Rectal smooth muscle tissue (tissue), 1 donor: ENCODE measurements around the gene PARP8.
A peak's percentile ranks its signal among the peaks of the same experiment; 100 is the strongest.
"Not testable (repeated sequence)": the region's sequence is repeated elsewhere in the genome, so short reads cannot be mapped to it uniquely, and the experiment has no call there.

ENCODE experiments used
- H3K27ac ChIP-seq: one replicate; pipeline ENCODE4 v1.7.0; 2013; ENCODE audit warnings: low read depth, low read length, inconsistent platforms
- H3K27me3 ChIP-seq: one replicate; pipeline ENCODE4 v1.7.0; 2013; ENCODE audit warnings: low read length; ENCODE audit not compliant: control insufficient read depth, insufficient read depth
- H3K36me3 ChIP-seq: one replicate; pipeline ENCODE4 v1.7.0; 2013; ENCODE audit warnings: low read length; ENCODE audit not compliant: control insufficient read depth, insufficient read depth
- H3K4me1 ChIP-seq: one replicate; pipeline ENCODE4 v1.7.0; 2013; ENCODE audit warnings: low read length; ENCODE audit not compliant: control insufficient read depth, insufficient read depth
- H3K4me3 ChIP-seq: one replicate; pipeline ENCODE4 v1.7.0; 2013; ENCODE audit warnings: low read length
- H3K9ac ChIP-seq: one replicate; pipeline ENCODE4 v1.7.0; 2013; ENCODE audit warnings: low read length

PARP8 gene

GRCh38 chr5:50665761-50666202, 655 bp upstream of the PARP8 start:
- H3K9ac ChIP-seq: not testable (repeated sequence)

GRCh38 chr5:50667023-50667652, 701 bp downstream of the PARP8 start:
- Histone ChIP-seq H3K36me3 (no peaks in the 10 kb centered on the region), H3K9ac (peak overlapping the region; percentile 75), H3K27ac (peak overlapping the region; percentile 70), H3K4me3 (peak overlapping the region; percentile 76), H3K27me3 (no peaks in the 10 kb centered on the region), H3K4me1 (peaks cover 3% of the 10 kb centered on the region)

More at GRCh38 chr5:50665761-50666202, 655 bp upstream of the PARP8 start:
- not testable (repeated sequence) for H3K27me3 ChIP-seq, H3K36me3 ChIP-seq, H3K4me1 ChIP-seq
- Histone ChIP-seq H3K27ac (peak overlapping the region; percentile 61), H3K4me3 (peak overlapping the region; percentile 76)

GRCh38 chr5:50667653-50668595, 1.5 kb downstream of the PARP8 start:
- peak overlapping the region; percentile 75 for H3K9ac ChIP-seq
- H3K4me1 ChIP-seq: peaks cover 3% of the 10 kb centered on the region
- H3K36me3 ChIP-seq: no peaks in the 10 kb centered on the region
- H3K27ac ChIP-seq: peak overlapping the region; percentile 70
- peak overlapping the region; percentile 76 for H3K4me3 ChIP-seq
- no peaks in the 10 kb centered on the region for H3K27me3 ChIP-seq

GRCh38 chr5:50668636-50669035, 2.2 kb downstream of the PARP8 start:
- H3K27ac ChIP-seq, H3K27me3 ChIP-seq, H3K9ac ChIP-seq, H3K36me3 ChIP-seq, H3K4me3 ChIP-seq, H3K4me1 ChIP-seq: not testable (repeated sequence)

- no peaks in the 10 kb centered on the region for H3K36me3 ChIP-seq
- H3K4me1 ChIP-seq: no peaks in the 10 kb centered on the region
- H3K27me3 ChIP-seq: no peaks in the 10 kb centered on the region
- no peak overlapping the region for H3K27ac ChIP-seq
- no peak overlapping the region for H3K4me3 ChIP-seq
- H3K9ac ChIP-seq: no peak overlapping the region
Measured at GRCh38 chr5:50672663-50673062, 6.2 kb downstream of the PARP8 start.

- not testable (repeated sequence) for H3K4me1 ChIP-seq, H3K27ac ChIP-seq, H3K9ac ChIP-seq, H3K4me3 ChIP-seq, H3K36me3 ChIP-seq, H3K27me3 ChIP-seq
Measured at GRCh38 chr5:50673444-50673843, 7.0 kb downstream of the PARP8 start.

- Histone ChIP-seq H3K27me3 (no peaks in the 10 kb centered on the region), H3K36me3 (no peaks in the 10 kb centered on the region), H3K4me1 (no peaks in the 10 kb centered on the region), H3K9ac (no peak overlapping the region), H3K27ac (no peak overlapping the region), H3K4me3 (no peak overlapping the region)
Measured at GRCh38 chr5:50675385-50675784, 8.9 kb downstream of the PARP8 start.

GRCh38 chr5:50679554-50679953, 13.1 kb downstream of the PARP8 start:
- H3K27ac ChIP-seq, H3K36me3 ChIP-seq, H3K9ac ChIP-seq, H3K27me3 ChIP-seq, H3K4me1 ChIP-seq, H3K4me3 ChIP-seq: not testable (repeated sequence)

GRCh38 chr5:50684721-50685120, 18.3 kb downstream of the PARP8 start:
- no peaks in the 10 kb centered on the region for H3K4me1 ChIP-seq
- no peak overlapping the region for H3K27ac ChIP-seq
- H3K36me3 ChIP-seq: no peaks in the 10 kb centered on the region
- H3K27me3 ChIP-seq: no peaks in the 10 kb centered on the region
- H3K9ac ChIP-seq: no peak overlapping the region
- no peak overlapping the region for H3K4me3 ChIP-seq

- Histone ChIP-seq H3K27me3 (no peaks in the 10 kb centered on the region), H3K9ac (no peak overlapping the region), H3K36me3 (no peaks in the 10 kb centered on the region), H3K4me3 (no peak overlapping the region), H3K4me1 (no peaks in the 10 kb centered on the region), H3K27ac (no peak overlapping the region)
Measured at GRCh38 chr5:50687548-50687947, 21.1 kb downstream of the PARP8 start.

- Histone ChIP-seq H3K4me3 (no peak overlapping the region), H3K27ac (no peak overlapping the region), H3K27me3 (no peaks in the 10 kb centered on the region), H3K4me1 (no peaks in the 10 kb centered on the region), H3K36me3 (no peaks in the 10 kb centered on the region), H3K9ac (no peak overlapping the region)
Measured at GRCh38 chr5:50691399-50692016, 25.1 kb downstream of the PARP8 start.

GRCh38 chr5:50694027-50694590, 27.7 kb downstream of the PARP8 start:
- H3K27ac ChIP-seq: no peak overlapping the region
- H3K9ac ChIP-seq: no peak overlapping the region
- H3K4me1 ChIP-seq: no peaks in the 10 kb centered on the region
- H3K27me3 ChIP-seq: no peaks in the 10 kb centered on the region
- H3K36me3 ChIP-seq: no peaks in the 10 kb centered on the region
- no peak overlapping the region for H3K4me3 ChIP-seq
